Uterus (tissue), 4 donors: ENCODE data around the gene BRAT1. TPM values are rescaled to one million over a fixed set of nuclear protein-coding genes. Genes with fewer than 3 reads are reported as not detected.

Source experiments
- DNase-seq, 2 donors: peaks; one replicate each; pipeline ENCODE4 v3.0.0-alpha.2; 2019 to 2020
- H3K27ac ChIP-seq, 2 donors: fragments of 200-600 bp; sonication (generic); 1 replicate in 1 of 2; 2 replicates in 1 of 2; pipeline ENCODE4 v1.5.1; 2016 to 2018
- H3K27me3 ChIP-seq, 2 donors: fragments of 200-600 bp; sonication (generic); one replicate each; pipeline ENCODE4 v1.5.1; 2018 to 2019; ENCODE audit warnings: control low read depth in 1 of 2
- H3K36me3 ChIP-seq, 2 donors: fragments of 200-600 bp; sonication (generic); one replicate each; pipeline ENCODE4 v1.5.1; 2019; ENCODE audit warnings: control low read depth in 1 of 2
- H3K4me1 ChIP-seq, 2 donors: fragments of 200-600 bp; sonication (generic); one replicate each; pipeline ENCODE4 v1.5.1; 2018 to 2019; ENCODE audit warnings: control low read depth in 1 of 2
- H3K4me3 ChIP-seq, 2 donors: fragments of 200-600 bp; sonication (generic); 1 replicate in 1 of 2; 2 replicates in 1 of 2; pipeline ENCODE4 v1.5.1; 2018 to 2019; ENCODE audit warnings: mild to moderate bottlenecking in 1 of 2
- H3K9me3 ChIP-seq, 2 donors: fragments of 200-600 bp; sonication (generic); one replicate each; pipeline ENCODE4 v1.5.1; 2019; ENCODE audit warnings: control low read depth in 1 of 2
- POLR2A ChIP-seq, 2 donors: fragments of 450-650 bp; IDR thresholded peaks; one replicate each; pipeline ENCODE4 v1.6.1; 2016; ENCODE audit warnings: antibody characterized with exemption in 2 of 2, mild to moderate bottlenecking in 1 of 2, moderate library complexity in 1 of 2
- intact Hi-C: fragments of 100-400 bp; cut with DNase I; formaldehyde crosslinking; loops from one replicate; pipeline ENCODE4 v1.15.1; 2023; ENCODE audit warnings: low total_unique reads
- total RNA-seq, 4 donors: library from RNA; depleted of rRNA in 3 of 4; stranded (reverse); fragments of >200 nt in 3 of 4; gene quantifications; one replicate each; pipeline versions ENCODE4 v1.1.0 to v1.2.4, GENCODE V29; 2014 to 2023
- TF ChIP-seq, protein P1 (sequence below), 4 experiments: fragments of 200-600 bp in 2 of 4; fragments of 450-650 bp in 2 of 4; sonication (generic) in 2 of 4; IDR thresholded peaks; one replicate each; pipeline ENCODE4 v1.5.1; 2016 to 2019; ENCODE audit warnings: antibody characterized with exemption in 4 of 4, mild to moderate bottlenecking in 2 of 4, moderate library complexity in 1 of 4
- donor health status: DM: yes; HTN: yes; CAD: no.

BRAT1 gene
- total RNA-seq, 4 donors from 2014 or later: 10.3 to 44.3 (median 36.0) TPM

DNA sequence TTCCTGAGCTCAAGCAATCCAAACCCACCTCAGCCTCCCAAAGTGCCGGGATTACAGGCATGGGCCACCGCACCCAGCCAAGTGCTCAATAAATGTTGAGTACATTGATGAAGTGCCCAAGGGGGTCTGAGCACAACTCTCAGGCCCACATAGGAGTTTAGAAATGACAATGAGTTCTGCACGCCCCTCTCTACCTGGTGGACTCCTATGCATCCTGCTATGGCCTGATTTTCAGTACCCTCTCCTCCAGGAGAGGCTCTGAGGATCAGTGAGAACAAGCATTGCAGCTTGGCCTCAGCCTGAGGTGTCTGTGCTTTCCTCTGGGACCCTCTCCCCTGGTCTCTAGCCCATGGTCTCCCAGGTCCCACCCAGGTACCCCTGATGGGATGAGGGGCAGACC, 58.3 kb downstream of the BRAT1 start:
- no peak overlapping the region for H3K4me3 ChIP-seq
- intact Hi-C loops: no loop called here
- no peaks in the 10 kb centered on the region for H3K36me3 ChIP-seq
- no peaks in the 10 kb centered on the region for H3K9me3 ChIP-seq
- no peaks in the 10 kb centered on the region for H3K4me1 ChIP-seq
- TF ChIP-seq, protein P1, sequence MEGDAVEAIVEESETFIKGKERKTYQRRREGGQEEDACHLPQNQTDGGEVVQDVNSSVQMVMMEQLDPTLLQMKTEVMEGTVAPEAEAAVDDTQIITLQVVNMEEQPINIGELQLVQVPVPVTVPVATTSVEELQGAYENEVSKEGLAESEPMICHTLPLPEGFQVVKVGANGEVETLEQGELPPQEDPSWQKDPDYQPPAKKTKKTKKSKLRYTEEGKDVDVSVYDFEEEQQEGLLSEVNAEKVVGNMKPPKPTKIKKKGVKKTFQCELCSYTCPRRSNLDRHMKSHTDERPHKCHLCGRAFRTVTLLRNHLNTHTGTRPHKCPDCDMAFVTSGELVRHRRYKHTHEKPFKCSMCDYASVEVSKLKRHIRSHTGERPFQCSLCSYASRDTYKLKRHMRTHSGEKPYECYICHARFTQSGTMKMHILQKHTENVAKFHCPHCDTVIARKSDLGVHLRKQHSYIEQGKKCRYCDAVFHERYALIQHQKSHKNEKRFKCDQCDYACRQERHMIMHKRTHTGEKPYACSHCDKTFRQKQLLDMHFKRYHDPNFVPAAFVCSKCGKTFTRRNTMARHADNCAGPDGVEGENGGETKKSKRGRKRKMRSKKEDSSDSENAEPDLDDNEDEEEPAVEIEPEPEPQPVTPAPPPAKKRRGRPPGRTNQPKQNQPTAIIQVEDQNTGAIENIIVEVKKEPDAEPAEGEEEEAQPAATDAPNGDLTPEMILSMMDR (IDR thresholded peaks at IDR 0.05): no peak
- TF ChIP-seq POLR2A (IDR thresholded peaks at IDR 0.05): no peak
- no peak overlapping the region for H3K27ac ChIP-seq
- DNase-seq: no peak
- no peaks in the 10 kb centered on the region for H3K27me3 ChIP-seq

DNA sequence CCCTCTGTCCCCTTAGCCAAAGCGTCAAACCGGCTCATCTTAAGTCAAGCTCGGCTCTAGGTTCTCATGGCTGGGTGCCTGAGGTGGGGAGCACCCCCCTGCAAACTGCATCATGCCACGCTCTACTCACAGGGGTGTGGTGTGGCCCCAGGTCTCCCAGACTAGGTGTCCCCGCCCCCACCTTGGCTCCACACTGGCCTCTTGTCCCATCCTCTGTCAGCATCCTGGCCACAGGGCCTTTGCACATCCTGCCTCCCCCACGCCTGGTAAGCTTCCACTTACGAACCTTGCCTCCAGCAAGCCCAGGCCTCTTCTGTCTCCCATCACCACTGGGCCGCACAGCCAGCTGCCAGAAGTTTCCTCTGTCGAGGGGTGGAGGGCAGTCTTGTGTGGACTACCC, 58.9 kb downstream of the BRAT1 start:
- Histone ChIP-seq H3K27ac (no peak overlapping the region), H3K9me3 (no peaks in the 10 kb centered on the region), H3K4me1 (no peaks in the 10 kb centered on the region), H3K36me3 (no peaks in the 10 kb centered on the region), H3K27me3 (no peaks in the 10 kb centered on the region), H3K4me3 (no peak overlapping the region)
- no peak for DNase-seq
- intact Hi-C loops: no loop called here
- no peak for TF ChIP-seq POLR2A (IDR thresholded peaks at IDR 0.05)
- TF ChIP-seq, protein P1 (IDR thresholded peaks at IDR 0.05): no peak

DNA sequence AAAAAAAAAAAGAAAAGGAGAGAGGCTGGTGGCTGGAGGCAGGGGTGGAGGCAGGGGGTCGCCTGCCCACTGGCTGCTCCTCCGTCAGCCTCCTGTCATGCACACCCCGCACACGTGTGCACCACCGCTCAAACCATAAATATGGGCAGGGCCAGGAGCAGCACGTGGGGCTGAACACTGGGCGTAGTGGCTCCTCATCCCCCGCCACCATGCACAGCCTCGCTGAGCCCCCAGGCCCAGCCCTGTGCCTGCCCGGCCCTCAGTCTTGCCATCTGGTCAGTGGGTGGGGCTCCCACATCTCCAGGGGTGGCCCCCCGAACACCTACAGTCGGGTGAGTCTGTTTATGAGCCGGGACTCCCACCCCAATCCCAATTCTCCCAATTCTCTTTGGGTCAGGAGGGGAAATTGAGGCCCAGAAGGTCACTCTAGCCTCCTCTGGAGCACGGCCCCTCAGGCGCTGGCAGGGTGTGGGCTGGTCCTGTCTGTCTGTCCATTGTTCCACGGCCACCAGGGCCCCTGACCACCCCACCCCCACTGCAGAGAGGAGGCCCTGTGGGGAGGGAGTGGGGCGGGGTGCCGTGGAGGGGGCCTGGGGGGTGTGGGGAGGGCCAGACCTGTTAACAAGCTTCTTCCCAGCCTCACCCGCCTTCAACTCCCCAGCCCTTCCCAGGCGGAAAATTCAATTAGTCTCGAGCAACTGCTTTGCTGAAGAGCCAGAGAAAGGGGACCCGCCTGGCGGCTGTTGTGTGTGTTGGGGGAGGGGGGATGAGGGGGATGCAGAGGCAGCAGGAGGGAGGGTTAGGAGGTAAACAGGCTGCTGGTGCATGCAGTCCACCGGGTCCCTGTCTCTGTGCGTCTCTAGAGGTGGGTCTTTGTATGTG, 59.7 kb downstream of the BRAT1 start:
- H3K4me1 ChIP-seq: no peaks in the 10 kb centered on the region
- H3K9me3 ChIP-seq: no peaks in the 10 kb centered on the region
- no peak overlapping the region for H3K27ac ChIP-seq
- DNase-seq: no peak
- no peaks in the 10 kb centered on the region for H3K27me3 ChIP-seq
- H3K4me3 ChIP-seq: no peak overlapping the region
- TF ChIP-seq, protein P1 (IDR thresholded peaks at IDR 0.05): no peak
- no peak for TF ChIP-seq POLR2A (IDR thresholded peaks at IDR 0.05)
- intact Hi-C loops: no loop called here
- no peaks in the 10 kb centered on the region for H3K36me3 ChIP-seq

DNA sequence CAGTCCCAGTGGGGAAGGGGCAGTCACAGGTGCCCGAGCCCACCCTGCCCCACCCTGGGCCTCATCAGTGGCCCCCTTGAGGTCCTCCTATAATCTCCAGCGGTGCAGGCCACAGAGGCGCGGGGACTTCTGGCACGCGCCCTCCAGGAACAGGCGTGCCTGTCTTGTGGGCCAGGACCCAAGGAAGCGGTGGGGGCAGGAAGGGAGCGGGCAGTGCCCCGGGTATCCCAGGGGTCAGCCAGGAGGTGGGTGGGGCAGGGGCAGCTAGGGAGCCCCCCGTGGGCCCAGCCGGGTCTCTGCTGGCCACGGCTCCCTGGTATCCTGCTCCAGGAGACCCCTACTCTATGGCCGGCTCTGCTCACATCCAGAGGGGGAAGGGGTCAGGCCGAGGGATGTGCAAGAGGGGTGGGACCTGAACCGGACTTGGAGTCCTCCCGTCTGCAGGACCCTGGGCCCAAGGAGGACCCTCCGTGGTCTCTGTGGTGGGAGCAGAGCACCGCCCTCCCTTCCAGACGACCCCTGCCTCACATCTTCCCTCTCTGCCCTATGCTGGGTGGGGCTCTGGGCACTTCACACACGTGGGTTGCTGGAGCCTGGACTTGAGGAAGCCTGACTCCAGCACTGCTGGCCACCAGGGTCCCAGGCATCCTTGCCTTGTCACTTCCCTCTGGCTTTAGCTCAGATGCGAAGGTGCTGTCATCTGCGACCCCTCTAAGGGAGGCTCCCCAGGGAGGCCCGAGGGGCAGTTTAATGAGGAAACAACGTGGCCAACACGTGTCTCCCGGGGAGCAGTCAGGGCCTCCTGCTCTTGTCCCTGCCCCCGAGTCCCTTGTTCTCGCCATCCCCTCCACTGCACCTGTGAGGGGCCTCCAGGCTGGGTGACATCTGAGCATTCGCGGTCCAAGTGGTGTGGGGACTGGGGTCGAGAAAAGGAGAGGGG, 60.9 kb downstream of the BRAT1 start:
- no peaks in the 10 kb centered on the region for H3K27me3 ChIP-seq
- H3K36me3 ChIP-seq: no peaks in the 10 kb centered on the region
- intact Hi-C loops: no loop called here
- H3K9me3 ChIP-seq: no peaks in the 10 kb centered on the region
- no peak overlapping the region for H3K27ac ChIP-seq
- H3K4me3 ChIP-seq: no peak overlapping the region
- DNase-seq: no peak
- H3K4me1 ChIP-seq: no peaks in the 10 kb centered on the region
- TF ChIP-seq, protein P1 (IDR thresholded peaks at IDR 0.05): no peak
- no peak for TF ChIP-seq POLR2A (IDR thresholded peaks at IDR 0.05)
